ENCODE measurements around the gene CELF4.

CELF4 gene

DNA sequence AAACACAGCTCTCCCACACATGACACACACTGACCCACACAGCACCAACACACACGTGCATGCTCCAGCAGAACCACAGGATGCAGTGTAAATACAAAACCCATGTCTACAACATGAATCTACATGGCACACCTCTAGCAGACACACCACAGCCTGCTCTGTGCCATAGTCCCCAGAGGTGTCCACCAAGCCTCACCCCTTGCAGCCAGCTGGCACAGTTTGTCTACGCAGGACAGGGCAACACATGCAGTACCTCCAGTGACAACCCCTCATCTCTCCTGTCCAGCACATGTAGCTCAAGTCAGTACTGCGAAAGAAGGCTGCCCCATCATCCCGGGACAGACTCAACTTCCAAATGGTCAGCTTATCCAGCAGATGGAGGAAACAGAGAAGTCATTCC lies 18.9 kb downstream of the CELF4 start:
- no peak overlapping the region for H3K27ac Mint-ChIP-seq
- H3K9me3 Mint-ChIP-seq: no peaks in the 10 kb centered on the region
- no peaks in the 10 kb centered on the region for H3K27me3 Mint-ChIP-seq (ENCODE audit: low read depth)
- no peaks in the 10 kb centered on the region for H3K4me1 Mint-ChIP-seq (ENCODE audit: low read depth)
- no peak overlapping the region for H3K4me3 Mint-ChIP-seq
- H3K36me3 Mint-ChIP-seq (ENCODE audit: low read depth): no peaks in the 10 kb centered on the region

DNA sequence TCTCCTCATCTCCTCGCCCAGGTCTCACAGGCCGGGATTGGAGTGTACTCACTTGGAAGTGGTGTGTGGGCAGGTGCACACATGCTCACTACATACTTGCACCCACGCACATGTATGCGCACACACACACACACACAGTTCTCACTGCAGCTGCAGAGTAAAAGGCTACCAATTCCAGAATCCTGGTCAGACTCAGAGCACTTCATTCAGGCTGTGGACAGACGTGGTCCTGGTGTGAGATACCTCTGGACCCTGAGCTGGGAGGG lies 19.4 kb downstream of the CELF4 start:
- Mint-ChIP-seq H3K27me3 (ENCODE audit: low read depth) (no peaks in the 10 kb centered on the region), H3K9me3 (no peaks in the 10 kb centered on the region), H3K4me3 (no peak overlapping the region), H3K27ac (no peak overlapping the region), H3K4me1 (ENCODE audit: low read depth) (no peaks in the 10 kb centered on the region), H3K36me3 (ENCODE audit: low read depth) (no peaks in the 10 kb centered on the region)

DNA sequence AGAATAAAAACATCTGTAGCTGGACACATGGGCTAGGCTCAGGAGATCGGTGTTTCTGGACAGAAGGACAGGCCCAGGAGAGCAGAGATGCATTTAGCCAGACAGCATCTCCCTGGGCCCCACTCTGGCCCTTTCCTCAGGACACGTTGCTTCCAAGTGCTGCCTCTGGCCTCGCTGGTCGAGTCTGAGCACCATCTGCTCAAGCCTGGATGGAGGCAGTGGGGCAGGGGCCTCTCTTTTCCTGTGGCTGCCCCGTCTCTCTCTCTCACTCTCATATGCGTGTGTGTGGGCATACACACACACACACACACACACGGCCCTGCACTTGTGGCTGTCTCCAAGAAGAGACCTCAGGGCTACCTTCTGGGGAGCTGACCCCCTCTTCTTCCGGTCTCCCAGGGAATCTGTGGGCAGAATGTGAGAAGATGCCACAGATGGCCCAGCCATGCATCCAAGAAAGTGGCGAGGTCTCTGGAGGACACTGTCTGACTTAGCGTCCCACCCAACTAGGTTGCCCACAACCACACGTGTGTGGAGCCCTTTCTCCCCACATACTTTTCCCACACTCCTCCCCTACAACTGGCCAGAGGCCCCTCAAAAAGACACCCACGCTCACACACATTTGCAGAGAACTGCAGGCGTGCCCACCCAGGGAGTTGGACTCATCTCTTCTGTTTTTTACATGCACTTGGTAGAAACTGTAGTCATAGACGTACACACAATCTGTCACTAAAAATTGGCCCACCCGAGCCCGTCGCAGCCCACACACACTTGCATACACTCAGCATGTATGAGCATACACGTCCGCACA lies 19.9 kb downstream of the CELF4 start:
- H3K9me3 Mint-ChIP-seq: no peaks in the 10 kb centered on the region
- no peaks in the 10 kb centered on the region for H3K36me3 Mint-ChIP-seq (ENCODE audit: low read depth)
- H3K27ac Mint-ChIP-seq: no peak overlapping the region
- H3K4me1 Mint-ChIP-seq (ENCODE audit: low read depth): no peaks in the 10 kb centered on the region
- no peak overlapping the region for H3K4me3 Mint-ChIP-seq
- H3K27me3 Mint-ChIP-seq (ENCODE audit: low read depth): no peaks in the 10 kb centered on the region

DNA sequence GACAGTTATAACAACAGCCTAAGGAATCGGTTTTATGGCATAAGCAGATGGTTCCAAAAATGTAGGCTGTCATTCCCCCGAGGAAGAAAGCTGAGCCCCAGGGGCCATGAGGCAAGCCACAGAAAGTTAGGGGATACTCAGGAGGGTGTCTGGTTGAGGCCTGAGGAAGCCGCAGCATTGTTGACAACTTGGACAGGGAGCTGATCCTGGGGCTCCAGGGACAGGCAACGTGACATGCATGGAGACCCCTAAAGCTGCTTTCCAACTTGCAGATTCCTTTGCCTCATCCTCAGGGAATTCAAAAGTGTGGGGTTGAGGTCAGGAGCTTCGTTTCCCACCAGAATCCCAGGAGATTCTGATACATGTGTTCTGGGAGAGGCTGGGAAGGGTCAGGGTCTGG lies 20.9 kb downstream of the CELF4 start:
- Mint-ChIP-seq H3K4me3 (no peak overlapping the region), H3K4me1 (ENCODE audit: low read depth) (no peaks in the 10 kb centered on the region), H3K27ac (no peak overlapping the region), H3K27me3 (ENCODE audit: low read depth) (no peaks in the 10 kb centered on the region), H3K36me3 (ENCODE audit: low read depth) (no peaks in the 10 kb centered on the region), H3K9me3 (no peaks in the 10 kb centered on the region)

DNA sequence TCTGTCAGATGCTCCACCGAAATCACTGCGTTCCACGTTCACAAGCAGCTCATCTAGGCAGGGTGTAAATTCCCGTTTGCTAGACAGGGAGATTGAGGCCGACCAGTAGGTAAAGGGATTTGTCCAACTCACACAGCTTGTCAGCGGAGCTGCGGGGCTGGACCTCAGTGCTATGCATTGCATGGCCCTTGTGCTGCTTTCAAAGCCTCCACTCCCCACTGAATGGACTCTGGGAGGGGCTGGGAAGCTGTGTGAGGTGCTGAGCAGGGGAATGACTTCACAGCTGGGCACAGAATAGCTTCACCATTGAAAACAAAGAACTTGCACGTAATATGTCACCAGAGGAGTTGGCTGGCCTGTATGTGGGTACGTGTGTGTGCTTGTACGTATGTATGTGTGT lies 21.4 kb downstream of the CELF4 start:
- H3K9me3 Mint-ChIP-seq: no peaks in the 10 kb centered on the region
- H3K36me3 Mint-ChIP-seq (ENCODE audit: low read depth): no peaks in the 10 kb centered on the region
- H3K27ac Mint-ChIP-seq: no peak overlapping the region
- no peaks in the 10 kb centered on the region for H3K27me3 Mint-ChIP-seq (ENCODE audit: low read depth)
- H3K4me3 Mint-ChIP-seq: no peak overlapping the region
- H3K4me1 Mint-ChIP-seq (ENCODE audit: low read depth): no peaks in the 10 kb centered on the region

DNA sequence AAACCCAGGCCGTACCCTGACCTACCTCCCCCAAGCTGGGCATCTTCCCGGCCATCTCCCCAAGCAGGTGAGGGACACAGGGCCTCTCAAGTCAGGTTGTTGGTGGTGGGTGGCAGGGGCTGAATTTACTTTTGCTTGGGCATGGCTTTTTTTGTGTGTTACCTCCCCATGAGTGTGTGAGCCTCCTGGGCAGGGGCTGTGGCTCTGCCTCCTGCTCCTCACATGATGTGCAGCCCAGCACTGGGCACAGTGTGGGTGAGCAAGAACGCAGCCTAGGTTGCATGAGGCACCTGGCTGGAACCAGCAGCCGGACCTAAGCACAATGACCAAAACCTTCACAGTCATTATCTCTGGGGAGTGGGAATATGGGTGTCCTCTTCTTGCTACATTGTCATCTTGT lies 22.3 kb downstream of the CELF4 start:
- Mint-ChIP-seq H3K4me3 (no peak overlapping the region), H3K27ac (no peak overlapping the region), H3K27me3 (ENCODE audit: low read depth) (peaks cover 6% of the 10 kb centered on the region), H3K36me3 (ENCODE audit: low read depth) (no peaks in the 10 kb centered on the region), H3K4me1 (ENCODE audit: low read depth) (no peaks in the 10 kb centered on the region), H3K9me3 (no peaks in the 10 kb centered on the region)

DNA sequence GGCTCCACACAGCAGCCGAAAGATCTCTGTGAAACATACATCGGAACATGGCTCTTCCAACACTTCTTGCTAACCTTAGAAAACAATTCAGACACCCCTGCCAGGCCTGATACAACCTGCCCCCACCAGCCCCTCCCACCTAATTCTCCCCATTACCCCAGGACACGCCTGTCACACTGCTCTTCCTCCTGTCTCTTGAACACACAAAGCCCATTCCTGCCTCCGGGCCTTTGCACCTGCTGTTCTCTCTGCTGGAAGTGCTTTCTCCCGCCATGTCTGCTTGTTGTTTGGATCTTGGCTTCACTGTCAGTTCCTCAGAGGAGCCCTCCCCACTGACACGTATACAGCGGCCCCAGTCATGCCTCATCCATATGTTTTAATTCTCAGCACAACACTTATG lies 24.1 kb downstream of the CELF4 start:
- no peaks in the 10 kb centered on the region for H3K4me1 Mint-ChIP-seq (ENCODE audit: low read depth)
- H3K4me3 Mint-ChIP-seq: no peak overlapping the region
- H3K27ac Mint-ChIP-seq: no peak overlapping the region
- peaks cover 9% of the 10 kb centered on the region for H3K27me3 Mint-ChIP-seq (ENCODE audit: low read depth)
- H3K9me3 Mint-ChIP-seq: no peaks in the 10 kb centered on the region
- H3K36me3 Mint-ChIP-seq (ENCODE audit: low read depth): no peaks in the 10 kb centered on the region

DNA sequence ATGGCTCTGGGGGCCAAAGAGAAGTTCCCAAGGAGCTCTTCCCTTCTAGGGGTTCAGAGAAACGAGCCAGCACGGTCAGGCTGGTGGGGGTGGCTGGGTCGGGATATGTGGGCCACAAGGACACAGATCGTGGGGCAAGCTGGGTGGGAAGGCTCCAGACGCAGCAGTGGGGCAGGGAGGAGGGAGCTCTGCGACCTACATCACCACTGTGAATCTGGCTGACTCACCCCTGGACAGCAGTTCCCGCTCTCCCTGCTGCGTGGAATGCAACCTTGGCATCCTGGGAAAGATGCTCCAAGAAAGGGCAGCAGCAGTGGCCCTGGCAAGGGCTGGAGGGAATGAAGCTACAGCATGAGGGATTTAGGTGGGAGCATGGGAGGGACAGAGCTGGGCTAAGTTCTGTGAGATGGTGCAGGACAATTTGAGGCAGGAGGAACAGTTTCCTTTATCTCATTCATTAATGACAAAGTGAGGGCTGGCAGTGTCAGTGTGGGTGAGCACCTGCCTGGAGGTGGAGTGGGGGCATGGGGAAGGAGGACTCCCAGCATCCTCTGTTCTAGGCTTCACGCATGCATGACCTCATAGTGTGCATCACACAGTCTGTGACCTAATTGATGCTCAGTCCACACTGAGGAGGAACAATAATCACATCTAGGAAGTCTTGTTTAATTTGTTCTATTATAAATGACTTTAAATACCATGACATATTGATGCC lies 25.0 kb downstream of the CELF4 start:
- Mint-ChIP-seq H3K36me3 (ENCODE audit: low read depth) (no peaks in the 10 kb centered on the region), H3K4me3 (no peak overlapping the region), H3K27me3 (ENCODE audit: low read depth) (peaks cover 9% of the 10 kb centered on the region), H3K9me3 (no peaks in the 10 kb centered on the region), H3K4me1 (ENCODE audit: low read depth) (no peaks in the 10 kb centered on the region), H3K27ac (no peak overlapping the region)

DNA sequence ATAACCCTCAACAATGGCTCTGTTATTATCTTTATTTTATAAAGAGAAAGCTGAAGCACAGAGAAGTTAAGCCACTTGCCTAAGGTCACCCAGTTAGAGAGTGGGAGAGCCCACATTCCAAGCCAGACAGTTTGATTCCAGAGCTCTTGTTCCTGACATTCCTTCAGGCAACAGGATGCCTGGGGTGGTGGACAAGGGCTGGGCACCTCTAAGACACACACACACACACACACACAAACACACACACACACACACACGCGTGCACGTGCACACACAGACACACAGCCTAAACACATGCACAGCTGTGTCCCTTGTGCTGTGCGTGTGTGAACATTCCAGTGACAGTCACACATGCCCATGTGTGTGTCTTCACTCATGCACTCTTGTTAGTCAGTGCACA lies 26.4 kb downstream of the CELF4 start:
- Mint-ChIP-seq H3K27me3 (ENCODE audit: low read depth) (peaks cover 9% of the 10 kb centered on the region), H3K4me3 (no peak overlapping the region), H3K36me3 (ENCODE audit: low read depth) (no peaks in the 10 kb centered on the region), H3K9me3 (no peaks in the 10 kb centered on the region), H3K27ac (no peak overlapping the region), H3K4me1 (ENCODE audit: low read depth) (no peaks in the 10 kb centered on the region)

DNA sequence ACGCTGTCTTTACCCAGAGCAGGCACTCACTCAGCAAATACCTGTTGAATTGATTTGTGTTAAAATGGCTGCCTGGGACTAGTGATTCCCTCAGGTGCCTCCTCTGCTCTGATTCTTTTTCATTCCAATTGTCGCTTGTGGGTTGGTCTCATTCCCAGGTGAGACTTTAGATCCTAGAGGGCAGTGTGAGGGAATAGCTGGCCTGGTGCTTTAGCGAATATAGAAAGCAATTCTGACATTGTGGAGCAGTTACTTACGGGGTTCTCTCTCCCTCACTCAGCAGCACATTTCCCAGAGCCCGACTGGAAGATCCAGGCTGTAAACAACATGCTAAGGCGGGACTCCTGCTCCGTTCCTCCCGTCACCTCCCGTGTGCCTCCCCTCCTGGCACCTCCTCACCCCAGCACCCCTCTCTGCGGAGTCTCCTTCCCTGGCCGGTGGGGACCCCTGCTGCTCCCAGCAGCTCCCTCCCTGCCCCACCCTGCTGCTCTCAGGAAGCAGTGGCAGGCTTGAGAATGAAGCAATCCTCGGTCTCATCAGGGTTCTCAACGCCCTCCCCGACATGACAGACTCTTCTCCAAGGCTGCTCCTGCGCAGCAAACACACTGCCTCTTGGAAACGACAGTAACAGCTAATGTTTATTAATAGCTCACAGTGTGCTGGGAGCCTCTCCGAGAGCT lies 26.9 kb downstream of the CELF4 start:
- Mint-ChIP-seq H3K4me3 (no peak overlapping the region), H3K9me3 (no peaks in the 10 kb centered on the region), H3K4me1 (ENCODE audit: low read depth) (no peaks in the 10 kb centered on the region), H3K27ac (no peak overlapping the region), H3K36me3 (ENCODE audit: low read depth) (no peaks in the 10 kb centered on the region), H3K27me3 (ENCODE audit: low read depth) (peaks cover 9% of the 10 kb centered on the region)

DNA sequence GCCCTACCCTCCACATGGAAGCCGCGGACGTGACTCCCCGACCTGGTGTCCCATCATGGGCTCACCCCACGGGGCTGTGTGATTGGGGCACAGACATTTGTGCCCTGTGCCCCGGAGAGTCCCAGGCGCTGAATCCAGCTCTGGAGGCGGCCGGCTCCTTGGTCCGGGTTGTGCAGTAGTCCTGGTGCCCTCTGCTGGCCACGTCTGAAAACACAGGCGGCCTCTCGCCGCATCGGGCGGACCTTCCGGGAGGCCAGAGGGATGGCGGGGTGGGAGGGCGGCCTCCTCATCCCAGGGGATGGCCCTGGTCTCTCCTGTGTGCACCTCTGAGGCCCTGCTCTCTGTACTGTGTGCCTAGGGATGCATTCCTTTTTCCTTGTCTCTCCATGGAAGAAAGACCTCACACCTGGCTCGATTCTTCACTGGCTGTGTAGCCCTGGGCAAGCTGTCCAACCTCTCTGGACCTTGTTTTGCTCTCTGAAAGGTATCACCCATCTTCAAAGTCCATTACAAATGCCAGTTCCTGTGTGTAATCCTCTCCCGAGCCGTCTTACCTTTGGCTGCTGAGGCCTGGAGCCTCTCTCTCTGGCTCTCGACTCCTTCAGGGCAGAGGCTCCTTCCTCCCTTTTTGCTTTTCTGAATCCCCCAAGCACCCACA lies 27.6 kb downstream of the CELF4 start:
- H3K4me1 Mint-ChIP-seq (ENCODE audit: low read depth): no peaks in the 10 kb centered on the region
- no peaks in the 10 kb centered on the region for H3K36me3 Mint-ChIP-seq (ENCODE audit: low read depth)
- H3K4me3 Mint-ChIP-seq: no peak overlapping the region
- H3K9me3 Mint-ChIP-seq: no peaks in the 10 kb centered on the region
- peaks cover 9% of the 10 kb centered on the region for H3K27me3 Mint-ChIP-seq (ENCODE audit: low read depth)
- no peak overlapping the region for H3K27ac Mint-ChIP-seq

DNA sequence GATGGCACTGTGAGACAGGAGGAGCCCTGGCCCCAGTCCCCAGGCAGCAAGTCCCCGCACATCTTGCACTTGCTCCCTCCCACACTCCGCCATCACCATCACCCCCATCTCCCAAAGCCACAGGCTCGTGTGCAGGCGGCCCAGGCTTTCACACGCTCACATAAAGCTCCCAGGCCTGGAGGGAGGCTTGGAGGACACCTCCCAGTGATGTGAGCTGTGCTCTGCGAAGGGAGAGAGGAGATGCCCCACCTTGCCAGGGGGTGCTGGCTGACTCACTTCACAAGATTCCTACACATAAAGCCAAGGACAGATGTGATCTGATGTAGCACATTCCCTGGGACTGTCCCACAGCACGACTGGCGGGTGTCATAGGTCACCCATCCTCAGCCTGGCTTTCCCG lies 28.9 kb downstream of the CELF4 start:
- no peaks in the 10 kb centered on the region for H3K4me1 Mint-ChIP-seq (ENCODE audit: low read depth)
- no peaks in the 10 kb centered on the region for H3K9me3 Mint-ChIP-seq
- no peak overlapping the region for H3K27ac Mint-ChIP-seq
- H3K27me3 Mint-ChIP-seq (ENCODE audit: low read depth): peaks cover 9% of the 10 kb centered on the region
- H3K4me3 Mint-ChIP-seq: no peak overlapping the region
- H3K36me3 Mint-ChIP-seq (ENCODE audit: low read depth): no peaks in the 10 kb centered on the region

DNA sequence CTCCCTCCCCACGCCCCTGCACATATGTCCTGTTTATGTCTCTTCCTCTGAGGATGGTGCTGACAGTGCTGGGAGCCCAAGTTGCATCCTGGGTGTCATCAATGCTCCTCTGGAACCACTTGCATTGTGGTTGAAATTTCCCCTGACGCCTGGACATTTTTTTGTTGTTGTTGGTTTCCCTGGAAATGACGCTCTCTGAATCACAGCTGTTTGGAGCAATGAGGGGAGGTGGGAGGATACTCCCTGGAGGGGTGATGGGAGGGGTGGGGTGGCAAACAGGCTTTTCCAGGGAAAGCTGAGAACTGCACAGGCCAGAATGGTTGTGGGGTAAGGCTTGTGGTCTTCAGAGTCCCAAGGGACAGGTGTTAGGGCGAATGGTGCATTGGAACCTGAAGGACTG lies 29.6 kb downstream of the CELF4 start:
- H3K9me3 Mint-ChIP-seq: no peaks in the 10 kb centered on the region
- peaks cover 9% of the 10 kb centered on the region for H3K27me3 Mint-ChIP-seq (ENCODE audit: low read depth)
- no peak overlapping the region for H3K27ac Mint-ChIP-seq
- H3K4me3 Mint-ChIP-seq: no peak overlapping the region
- H3K36me3 Mint-ChIP-seq (ENCODE audit: low read depth): no peaks in the 10 kb centered on the region
- no peaks in the 10 kb centered on the region for H3K4me1 Mint-ChIP-seq (ENCODE audit: low read depth)

DNA sequence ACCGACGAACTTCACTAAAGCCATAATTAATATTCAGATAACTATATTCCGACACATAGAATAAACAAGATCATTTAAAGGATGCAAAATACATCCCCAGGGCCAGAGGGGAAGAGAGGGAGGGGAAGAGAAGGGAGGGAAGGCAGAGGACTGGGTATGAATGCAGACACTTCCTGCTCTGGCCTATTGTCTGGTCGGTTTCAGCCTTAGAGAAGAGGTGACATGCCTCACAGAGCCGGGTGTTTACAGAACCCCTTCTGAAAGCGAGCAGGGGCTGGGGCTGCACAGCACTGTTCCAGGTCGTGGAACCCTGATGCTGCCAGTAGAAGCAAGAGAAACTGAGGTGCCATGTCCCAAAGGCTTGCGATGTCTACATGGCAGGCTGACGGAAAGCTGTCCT lies 31.0 kb downstream of the CELF4 start:
- H3K36me3 Mint-ChIP-seq (ENCODE audit: low read depth): no peaks in the 10 kb centered on the region
- no peaks in the 10 kb centered on the region for H3K9me3 Mint-ChIP-seq
- H3K27me3 Mint-ChIP-seq (ENCODE audit: low read depth): peaks cover 9% of the 10 kb centered on the region
- H3K27ac Mint-ChIP-seq: no peak overlapping the region
- no peak overlapping the region for H3K4me3 Mint-ChIP-seq
- peaks cover 1% of the 10 kb centered on the region for H3K4me1 Mint-ChIP-seq (ENCODE audit: low read depth)
